ENCODE results near the gene DBP. TPM values are rescaled to one million over a fixed set of nuclear protein-coding genes. Genes with fewer than 3 reads are reported as not detected.

DBP gene
- total and polyA plus RNA-seq, 9 donors, result 19.7 to 69.8 (median 29.0) TPM

DNA sequence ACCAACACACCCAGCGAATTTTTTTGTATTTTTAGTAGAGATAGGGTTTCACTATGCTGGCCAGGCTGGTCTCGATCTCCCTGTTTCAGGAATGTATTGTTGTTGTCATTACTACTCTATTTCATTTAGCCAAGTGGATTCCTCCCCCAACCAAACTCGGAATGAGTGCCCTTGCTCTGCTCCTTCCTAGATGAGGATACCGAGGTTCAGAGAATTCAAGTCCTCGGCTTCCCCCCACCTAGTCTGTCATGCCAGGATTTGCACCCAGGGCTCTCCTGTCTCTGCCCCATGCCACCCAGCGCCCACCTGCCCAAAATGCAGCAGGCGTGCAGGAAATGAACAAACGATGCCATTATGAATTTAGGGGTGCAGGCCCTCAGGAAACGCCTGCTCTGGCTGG, 34.2 kb downstream of the DBP start:
- Histone ChIP-seq H3K27me3 (no peaks in the 10 kb centered on the region), H3K4me3 (no peak overlapping the region), H3K36me3 (no peaks in the 10 kb centered on the region), H3K27ac (no peak overlapping the region), H3K4me1 (ENCODE audit: insufficient read depth) (no peaks in the 10 kb centered on the region), H3K9me3 (no peaks in the 10 kb centered on the region)
- TF ChIP-seq, protein P1, sequence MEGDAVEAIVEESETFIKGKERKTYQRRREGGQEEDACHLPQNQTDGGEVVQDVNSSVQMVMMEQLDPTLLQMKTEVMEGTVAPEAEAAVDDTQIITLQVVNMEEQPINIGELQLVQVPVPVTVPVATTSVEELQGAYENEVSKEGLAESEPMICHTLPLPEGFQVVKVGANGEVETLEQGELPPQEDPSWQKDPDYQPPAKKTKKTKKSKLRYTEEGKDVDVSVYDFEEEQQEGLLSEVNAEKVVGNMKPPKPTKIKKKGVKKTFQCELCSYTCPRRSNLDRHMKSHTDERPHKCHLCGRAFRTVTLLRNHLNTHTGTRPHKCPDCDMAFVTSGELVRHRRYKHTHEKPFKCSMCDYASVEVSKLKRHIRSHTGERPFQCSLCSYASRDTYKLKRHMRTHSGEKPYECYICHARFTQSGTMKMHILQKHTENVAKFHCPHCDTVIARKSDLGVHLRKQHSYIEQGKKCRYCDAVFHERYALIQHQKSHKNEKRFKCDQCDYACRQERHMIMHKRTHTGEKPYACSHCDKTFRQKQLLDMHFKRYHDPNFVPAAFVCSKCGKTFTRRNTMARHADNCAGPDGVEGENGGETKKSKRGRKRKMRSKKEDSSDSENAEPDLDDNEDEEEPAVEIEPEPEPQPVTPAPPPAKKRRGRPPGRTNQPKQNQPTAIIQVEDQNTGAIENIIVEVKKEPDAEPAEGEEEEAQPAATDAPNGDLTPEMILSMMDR (IDR thresholded peaks at IDR 0.05), result no peak
- no peak for TF ChIP-seq POLR2A (IDR thresholded peaks at IDR 0.05)
- WGBS, 3 donors, result 72 to 81% (median 72%) methylated on average over 9 of the region's 9 CpGs
- intact Hi-C loops (cut with DNase I), result no loop called here
- no peak for DNase-seq

DNA sequence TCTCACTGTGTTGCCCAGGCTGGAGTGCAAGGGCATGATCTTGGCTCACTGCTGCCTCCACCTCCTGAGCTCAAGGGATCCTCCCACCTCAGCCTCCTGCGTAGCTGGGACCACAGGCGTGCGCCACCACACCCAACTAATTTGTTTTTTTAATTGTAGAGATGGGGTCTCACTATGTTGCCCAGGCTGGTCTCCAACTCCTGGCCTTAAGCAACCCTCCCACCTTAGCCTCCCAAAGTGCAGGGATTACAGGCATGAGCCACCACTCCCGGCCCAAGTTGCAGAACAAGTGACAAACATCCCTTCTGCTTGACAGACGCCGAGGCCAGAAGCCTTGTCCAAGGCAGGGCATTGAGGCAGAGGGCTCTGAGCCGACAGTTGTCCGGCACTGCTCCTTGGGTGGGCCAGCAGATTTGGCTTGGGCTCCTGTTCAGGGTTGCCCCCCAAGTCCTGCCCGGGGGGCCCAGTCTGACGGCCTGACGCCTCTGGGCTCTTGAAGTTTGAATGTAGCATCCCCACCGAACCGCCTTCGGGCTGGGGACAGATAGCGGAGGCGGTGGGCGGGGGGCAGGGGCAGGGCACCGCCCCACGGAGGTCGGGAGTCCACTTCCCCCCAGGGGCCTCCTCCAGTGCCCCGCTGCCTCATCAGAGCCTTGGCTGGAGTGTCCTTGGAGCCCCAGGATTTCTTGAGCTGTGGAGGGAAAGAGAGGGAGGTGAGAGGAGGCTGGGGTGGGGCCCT, 36.3 kb downstream of the DBP start:
- no peak overlapping the region for H3K4me3 ChIP-seq
- no peak for DNase-seq
- TF ChIP-seq, protein P1 (IDR thresholded peaks at IDR 0.05), result no peak
- TF ChIP-seq EP300 (IDR thresholded peaks at IDR 0.05) (no peak), POLR2A (IDR thresholded peaks at IDR 0.05) (no peak)
- WGBS, 3 donors, result 76 to 84% (median 80%) methylated on average over 21 of the region's 21 CpGs
- H3K27me3 ChIP-seq, result no peaks in the 10 kb centered on the region
- no peaks in the 10 kb centered on the region for H3K4me1 ChIP-seq (ENCODE audit: insufficient read depth)
- H3K36me3 ChIP-seq, result no peaks in the 10 kb centered on the region
- intact Hi-C loops (cut with DNase I), result no loop called here
- no peak overlapping the region for H3K27ac ChIP-seq
- H3K9me3 ChIP-seq, result no peaks in the 10 kb centered on the region

DNA sequence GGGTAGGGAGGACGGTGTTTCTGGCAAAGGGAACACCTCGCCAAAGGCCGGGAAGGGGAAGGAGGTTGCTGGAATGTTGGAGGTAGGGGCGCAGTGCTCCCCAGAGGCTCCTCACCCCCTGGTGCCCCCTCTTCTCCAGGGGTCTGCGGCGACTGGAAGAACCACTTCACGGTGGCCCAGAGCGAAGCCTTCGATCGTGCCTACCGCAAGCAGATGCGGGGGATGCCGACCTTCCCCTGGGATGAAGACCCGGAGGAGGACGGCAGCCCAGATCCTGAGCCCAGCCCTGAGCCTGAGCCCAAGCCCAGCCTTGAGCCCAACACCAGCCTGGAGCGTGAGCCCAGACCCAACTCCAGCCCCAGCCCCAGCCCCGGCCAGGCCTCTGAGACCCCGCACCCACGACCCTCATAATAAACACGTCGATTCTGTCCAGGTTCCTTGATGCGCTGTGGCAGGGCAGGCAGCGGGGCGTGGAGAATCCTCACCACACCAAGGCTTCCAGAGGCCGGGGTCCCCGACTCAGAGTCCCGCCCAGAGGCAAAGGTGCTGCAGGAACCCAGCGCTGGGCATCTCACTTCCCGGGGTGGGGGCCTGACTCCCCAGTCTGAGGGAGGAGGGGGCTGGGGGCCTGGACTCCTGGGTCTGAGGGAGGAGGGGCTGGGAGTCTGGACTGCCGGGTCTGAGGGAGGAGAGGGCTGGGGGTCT, 38.0 kb downstream of the DBP start:
- Histone ChIP-seq H3K27me3 (no peaks in the 10 kb centered on the region), H3K4me1 (ENCODE audit: insufficient read depth) (no peaks in the 10 kb centered on the region), H3K36me3 (no peaks in the 10 kb centered on the region), H3K4me3 (no peak overlapping the region), H3K9me3 (no peaks in the 10 kb centered on the region), H3K27ac (no peak overlapping the region)
- WGBS, 3 donors, result 38 to 47% (median 46%) methylated on average over 24 to 30 of the region's 30 CpGs
- intact Hi-C loops (cut with DNase I), result loop anchor here in 2 of 4 donors (10.0 kb wide), 1 partner anchor 104 kb away; no protein-coding TSS in a partner anchor
- TF ChIP-seq, protein P1 (IDR thresholded peaks at IDR 0.05), result no peak
- no peak for TF ChIP-seq EP300 (IDR thresholded peaks at IDR 0.05)
- TF ChIP-seq POLR2A (IDR thresholded peaks at IDR 0.05), result no peak
- no peak for DNase-seq

DNA sequence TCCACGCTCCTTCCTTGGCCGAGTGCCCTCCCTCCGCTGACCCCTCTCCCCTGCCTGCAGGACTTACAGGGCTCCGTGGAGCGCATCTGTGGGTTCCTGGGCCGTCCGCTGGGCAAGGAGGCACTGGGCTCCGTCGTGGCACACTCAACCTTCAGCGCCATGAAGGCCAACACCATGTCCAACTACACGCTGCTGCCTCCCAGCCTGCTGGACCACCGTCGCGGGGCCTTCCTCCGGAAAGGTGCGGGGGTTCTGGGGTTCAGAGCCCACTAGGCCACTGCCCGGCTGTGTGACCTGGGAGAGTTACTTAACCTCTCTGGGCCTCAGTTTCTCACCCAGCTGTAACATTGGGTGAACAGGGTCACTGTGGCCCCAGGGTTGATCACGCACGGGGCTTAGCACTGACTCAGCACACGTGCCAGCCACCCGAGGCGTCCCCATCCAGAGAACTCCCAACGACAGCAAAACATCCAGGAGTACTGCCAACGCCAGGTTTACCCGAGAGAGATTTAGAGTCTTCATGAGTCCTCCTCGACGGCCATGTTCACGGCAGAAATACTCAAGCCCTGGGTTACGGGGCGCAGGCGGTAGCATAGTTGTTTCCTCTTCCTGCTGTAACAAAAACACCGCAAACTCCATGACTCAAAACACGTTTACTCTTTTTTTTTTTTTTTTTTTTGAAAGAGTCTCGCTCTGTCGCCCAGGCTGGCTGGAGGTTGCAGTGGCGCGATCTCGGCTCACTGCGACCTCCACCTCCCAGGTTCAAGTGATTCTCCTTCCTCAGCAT, 40.3 kb downstream of the DBP start:
- Histone ChIP-seq H3K36me3 (no peaks in the 10 kb centered on the region), H3K4me3 (no peak overlapping the region), H3K9me3 (no peaks in the 10 kb centered on the region), H3K27me3 (no peaks in the 10 kb centered on the region), H3K27ac (no peak overlapping the region), H3K4me1 (ENCODE audit: insufficient read depth) (no peaks in the 10 kb centered on the region)
- intact Hi-C loops (cut with DNase I), result loop anchor here in 2 of 4 donors (10.0 kb wide), 1 partner anchor 102 kb away; no protein-coding TSS in a partner anchor
- no peak for DNase-seq
- 73 to 81% (median 78%) methylated on average over 39 of the region's 39 CpGs for WGBS, 3 donors
- TF ChIP-seq POLR2A (IDR thresholded peaks at IDR 0.05), result no peak
- TF ChIP-seq, protein P1 (IDR thresholded peaks at IDR 0.05), result no peak
- no peak for TF ChIP-seq EP300 (IDR thresholded peaks at IDR 0.05)

All from ovary (tissue), 9 donors.